K562 (cell line): ENCODE measurements around the gene MUCL1. TPM values are rescaled to one million over a fixed set of nuclear protein-coding genes. Genes with fewer than 3 reads are reported as not detected.

ENCODE experiments used
- ATAC-seq: fragments of 200-7000 bp; cut with Tn5 transposase; 3 replicates; pipeline ENCODE4 v1.9.1; 2020; ENCODE audit warnings: moderate library complexity
- BruUV-seq: library from RNA; stranded (reverse); fragments of 400-500 nt; replicated peaks from 2 replicates; lab custom pipeline; 2021; lab: Mats Ljungman, UMichigan
- CTCF ChIA-PET: fragments of 300-600 bp; formaldehyde crosslinking; extraction: SDS; loops from one replicate; lab custom pipeline; 2021; ENCODE audit warnings: low intra/inter-chr PET ratio; lab: Yijun Ruan, JAX
- POLR2A ChIA-PET: fragments of 300-600, 350-650 bp; sonication (Branson Sonifier 250); formaldehyde crosslinking; extraction: SDS; loops from one replicate; lab custom pipeline; 2021; ENCODE audit warnings: antibody characterized with exemption, inconsistent platforms; lab: Yijun Ruan, JAX
- DNase-seq, 4 experiments: peaks; one replicate each; pipeline versions ENCODE4 v3.0.0 to v3.0.0-alpha.2; 2011 to 2018; ENCODE audit warnings: low spot score in 3 of 4, mixed read lengths in 3 of 4; ENCODE audit errors: extremely low read depth in 1 of 4
- FAIRE-seq: peaks from 2 replicates; lab custom pipeline; 2011; peaks lifted over from hg19 to GRCh38; lab: Jason Lieb, UNC
- H2AFZ ChIP-seq: 2 replicates; pipeline ENCODE4 v1.6.0; 2011; ENCODE audit warnings: low read depth, low read length, control low read depth, inconsistent platforms
- H3K27ac ChIP-seq: fragments of 200-600 bp; 3 replicates; pipeline ENCODE4 v1.8.0; 2011; ENCODE audit warnings: low read depth, mild to moderate bottlenecking, control low read depth, inconsistent platforms, low read length, moderate library complexity, mixed read lengths; ENCODE audit errors: extremely low read depth
- H3K27me3 ChIP-seq, 2 experiments: fragments of 300-600 bp in 1 of 2; 2 replicates in 1 of 2; 3 replicates in 1 of 2; pipeline versions ENCODE4 v1.6.0 to v1.8.0; 2011; ENCODE audit warnings: inconsistent platforms in 2 of 2, low read length in 2 of 2, mild to moderate bottlenecking in 1 of 2, mixed read lengths in 1 of 2, moderate library complexity in 1 of 2; ENCODE audit not compliant: control insufficient read depth in 2 of 2, insufficient read depth in 2 of 2
- H3K36me3 ChIP-seq: fragments of 300-600 bp; 3 replicates; pipeline ENCODE4 v1.8.0; 2011; ENCODE audit warnings: mild to moderate bottlenecking, low read length, inconsistent platforms; ENCODE audit not compliant: control insufficient read depth, insufficient read depth
- H3K4me1 ChIP-seq, 2 experiments: fragments of 200-600 bp in 1 of 2; replicated peaks in 1 of 2; 2 replicates in 1 of 2; 3 replicates in 1 of 2; pipeline versions ENCODE4 v1.5.1 to v1.8.0; 2011; ENCODE audit warnings: inconsistent platforms in 2 of 2, low read length in 2 of 2, mild to moderate bottlenecking in 1 of 2, mixed read lengths in 1 of 2, moderate library complexity in 1 of 2; ENCODE audit not compliant: control insufficient read depth in 2 of 2, insufficient read depth in 2 of 2
- H3K4me2 ChIP-seq: 2 replicates; pipeline ENCODE4 v1.6.1; 2011; ENCODE audit warnings: low read length, control low read depth, inconsistent platforms, mixed read lengths; ENCODE audit not compliant: insufficient read depth
- H3K4me3 ChIP-seq: fragments of 200-600 bp; sonication (generic), shearing (Covaris generic); 2 replicates; pipeline ENCODE4 v1.5.1; 2016; ENCODE audit warnings: control low read depth, inconsistent platforms
- H3K79me2 ChIP-seq: fragments of 200-600 bp; 3 replicates; pipeline ENCODE4 v1.8.0; 2011; ENCODE audit warnings: low read length, inconsistent platforms; ENCODE audit not compliant: control insufficient read depth, insufficient read depth
- H3K9ac ChIP-seq, 2 experiments: 2 replicates each; pipeline versions ENCODE4 v1.6.0 to v1.6.1; 2011; ENCODE audit warnings: low read depth in 2 of 2, low read length in 2 of 2, control low read depth in 1 of 2, inconsistent platforms in 1 of 2, mild to moderate bottlenecking in 1 of 2, mixed read lengths in 1 of 2; ENCODE audit not compliant: insufficient read depth in 1 of 2
- H3K9me1 ChIP-seq: one replicate; pipeline ENCODE4 v1.6.0; 2011; ENCODE audit warnings: inconsistent platforms, mild to moderate bottlenecking, low read length, moderate library complexity; ENCODE audit not compliant: control insufficient read depth, insufficient read depth
- H3K9me3 ChIP-seq: replicated peaks from 2 replicates; pipeline ENCODE4 v1.5.1; 2011; ENCODE audit warnings: low read depth, low read length, inconsistent platforms; ENCODE audit not compliant: control insufficient read depth, insufficient read depth
- H4K20me1 ChIP-seq: replicated peaks from 2 replicates; pipeline ENCODE4 v1.6.1; 2011; ENCODE audit warnings: low read length, inconsistent platforms, mixed read lengths; ENCODE audit not compliant: control insufficient read depth, insufficient read depth
- BHLHE40 ChIP-seq: IDR thresholded peaks from 2 replicates; pipeline ENCODE4 v1.6.1; 2011; ENCODE audit warnings: low read length, improper control_type of control experiment
- ETV5 ChIP-seq: sonication (generic); formaldehyde crosslinking; IDR thresholded peaks from 2 replicates; pipeline ENCODE4 v1.4.0; 2020; ENCODE audit warnings: low read depth, mild to moderate bottlenecking, missing genetic modification reagents
- HDAC8 ChIP-seq: fragments of 450-650 bp; IDR thresholded peaks from 2 replicates; pipeline ENCODE4 v1.6.1; 2016; ENCODE audit warnings: mild to moderate bottlenecking, missing genetic modification characterization, moderate library complexity, missing compliant biosample characterization
- HNRNPUL1 ChIP-seq: fragments of 200-400 bp; formaldehyde crosslinking; IDR thresholded peaks from 2 replicates; pipeline ENCODE4 v1.6.1; 2017; ENCODE audit warnings: low read length
- MTA2 ChIP-seq: fragments of 450-650 bp; IDR thresholded peaks from 2 replicates; pipeline ENCODE4 v1.6.1; 2016; ENCODE audit warnings: low read depth
- MYC ChIP-seq, 2 experiments: fragments of 250-450 bp in 1 of 2; sonication (Bioruptor Pico) in 1 of 2; IDR thresholded peaks; 2 replicates each; pipeline versions ENCODE4 v1.5.1 to v1.6.1; 2012 to 2021; ENCODE audit warnings: low read depth in 2 of 2, borderline replicate concordance in 1 of 2, improper control_type of control experiment in 1 of 2, low read length in 1 of 2, mild to moderate bottlenecking in 1 of 2, moderate library complexity in 1 of 2
- NEUROD1 ChIP-seq: fragments of 150-350 bp; IDR thresholded peaks from 2 replicates; pipeline ENCODE4 v1.6.1; 2014; ENCODE audit warnings: borderline replicate concordance, low read length, low read depth; ENCODE audit not compliant: partially characterized antibody
- POLR2G ChIP-seq: fragments of 200-400 bp; formaldehyde crosslinking; IDR thresholded peaks from 2 replicates; pipeline ENCODE4 v1.6.1; 2017; ENCODE audit warnings: low read depth, mild to moderate bottlenecking, antibody characterized with exemption, low read length, moderate library complexity
- SAFB ChIP-seq: fragments of 200-400 bp; formaldehyde crosslinking; IDR thresholded peaks from 2 replicates; pipeline ENCODE4 v1.6.1; 2017; ENCODE audit warnings: low read depth, low read length, borderline replicate concordance
- SNIP1 ChIP-seq: fragments of 450-650 bp; IDR thresholded peaks from 2 replicates; pipeline ENCODE4 v1.7.1; 2017; ENCODE audit warnings: low read depth, mild to moderate bottlenecking
- SREBF1 ChIP-seq: fragments of 150-350 bp; IDR thresholded peaks from 2 replicates; pipeline ENCODE4 v1.6.1; 2014; ENCODE audit warnings: antibody characterized with exemption, low read depth, low read length, borderline replicate concordance
- THRAP3 ChIP-seq: fragments of 450-650 bp; IDR thresholded peaks from 2 replicates; pipeline ENCODE4 v1.6.1; 2016; ENCODE audit warnings: mild to moderate bottlenecking, inconsistent platforms, borderline replicate concordance
- ZNF217 ChIP-seq: sonication (generic); formaldehyde crosslinking; IDR thresholded peaks from 2 replicates; pipeline ENCODE4 v1.8.0; 2022; ENCODE audit warnings: mild to moderate bottlenecking, missing genetic modification reagents
- ZNF274 ChIP-seq: IDR thresholded peaks from 2 replicates; pipeline ENCODE4 v1.6.1; 2011; ENCODE audit warnings: low read depth, mild to moderate bottlenecking, low read length, moderate library complexity, borderline replicate concordance
- ZNF778 ChIP-seq: fragments of 450-650 bp; formaldehyde crosslinking; IDR thresholded peaks from 2 replicates; pipeline ENCODE4 v1.4.0; 2020; ENCODE audit warnings: mild to moderate bottlenecking, moderate library complexity
- WGBS: fragments of 100-300 bp; shearing (Covaris generic); methylation state at CpG from one replicate; pipeline ENCODE4 v1.1.6; 2016; ENCODE audit warnings: low coverage, mixed read lengths; ENCODE audit not compliant: insufficient coverage; ENCODE audit errors: missing lambda C conversion rate; 5-methylcytosine and 5-hydroxymethylcytosine counted together
- in situ Hi-C: fragments of 300-500 bp; cut with MboI; formaldehyde crosslinking; loops from 4 replicates; pipeline ENCODE4 v1.15.0; 2018; ENCODE audit warnings: inconsistent platforms, mixed read lengths
- intact Hi-C: fragments of 100-400 bp; cut with micrococcal nuclease; formaldehyde crosslinking; loops from 2 replicates; pipeline ENCODE4 v1.14.2; 2022
- polyA plus RNA-seq, 8 experiments: library from polyadenylated mRNA; depleted of rRNA in 4 of 8; stranded (reverse) in 5 of 8; unstranded in 3 of 8; fragments of >200 nt; fragmentation: Nextera tagmentation in 2 of 8; fragmentation: Illumina TruSeq in 1 of 8; extraction: Ambion mirVana in 2 of 8; extraction: Trizol in 1 of 8; gene quantifications; 2 replicates each; pipeline versions ENCODE4 v1.2.1 to v1.2.3, GENCODE V29; 2011 to 2014; ENCODE audit warnings: inconsistent platforms in 1 of 8, missing spikeins in 1 of 8
- total RNA-seq, 7 experiments: library from RNA; depleted of rRNA in 6 of 7; stranded (reverse); fragments of >200 nt in 6 of 7; fragmentation: Illumina TruSeq in 2 of 7; extraction: Trizol in 2 of 7; gene quantifications; 2 replicates each; pipeline versions ENCODE4 v1.2.1 to v1.2.3, GENCODE V29; 2011 to 2021; ENCODE audit warnings: low replicate concordance in 1 of 7
- TF ChIP-seq, protein P1 (sequence below): sonication (generic); formaldehyde crosslinking; IDR thresholded peaks from 2 replicates; pipeline ENCODE4 v1.8.0; 2022; ENCODE audit warnings: mild to moderate bottlenecking, missing genetic modification reagents

MUCL1 gene
- total and polyA plus RNA-seq, 9 of the 15 experiments (the other 6 are each of a cell fraction or from before 2014, with no cell fraction given), result not detected

DNA sequence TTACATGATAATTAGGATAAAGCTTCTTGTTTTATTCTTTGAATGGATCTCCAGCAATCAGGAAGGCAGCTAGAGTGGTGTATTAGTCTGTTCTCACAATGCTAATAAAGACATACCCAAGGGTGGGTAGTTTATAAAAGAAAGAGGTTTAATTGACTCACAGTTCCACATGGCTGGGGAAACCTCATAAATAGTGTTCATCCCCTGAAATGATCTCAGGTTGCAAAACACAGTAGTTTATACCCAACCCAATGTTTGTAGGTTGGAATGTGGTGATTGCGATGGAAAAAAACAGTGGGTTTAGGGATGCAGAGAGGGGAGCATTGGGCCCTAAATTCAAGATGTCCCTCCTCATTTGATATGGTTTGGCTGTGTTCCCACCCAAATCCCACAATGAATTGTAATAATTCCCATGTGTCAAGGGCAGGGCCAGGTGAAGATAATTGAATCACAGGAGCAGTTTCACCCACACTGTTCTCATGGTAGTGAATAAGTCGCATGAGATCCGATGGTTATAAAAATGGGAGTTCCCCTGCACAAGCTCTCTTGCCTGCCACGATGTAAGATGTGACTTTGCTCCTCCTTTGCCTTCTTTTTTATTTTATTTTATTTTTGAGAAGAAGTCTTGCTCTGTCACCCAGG lies 11.5 kb downstream of the MUCL1 start (continued):
- TF ChIP-seq HNRNPUL1 (no peak), BHLHE40 (no peak), THRAP3 (no peak), ETV5 (CRISPR knock-in tag) (no peak), MTA2 (no peak), NEUROD1 (no peak)

DNA sequence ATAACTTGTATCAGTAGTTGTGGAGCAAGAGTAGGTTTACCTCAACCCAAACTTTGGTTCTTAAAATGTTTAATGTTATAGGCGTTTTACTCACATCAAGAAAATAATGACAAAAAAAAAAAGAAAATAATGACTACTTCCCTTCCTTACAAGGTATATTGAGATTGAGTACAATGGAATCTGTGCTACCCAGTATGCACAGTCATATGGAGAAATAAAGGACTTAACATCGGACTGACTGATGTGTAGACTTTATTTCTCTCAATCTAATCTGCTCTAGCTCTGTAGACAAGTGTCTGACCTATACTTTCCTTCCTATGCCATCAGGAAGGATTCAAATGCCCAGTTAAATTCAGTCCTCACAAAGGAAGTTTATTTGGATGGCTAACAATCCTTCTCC lies 14.4 kb downstream of the MUCL1 start:
- Histone ChIP-seq H3K9me3 (no peaks in the 10 kb centered on the region), H3K27ac (no peak overlapping the region), H2AFZ (no peak overlapping the region), H3K9me1 (no peaks in the 10 kb centered on the region), H3K79me2 (no peaks in the 10 kb centered on the region), H3K9ac (no peak overlapping the region), H3K4me3 (no peak overlapping the region), H3K36me3 (no peaks in the 10 kb centered on the region), H3K4me2 (no peak overlapping the region), H4K20me1 (no peaks in the 10 kb centered on the region), H3K4me1 (no peaks in the 10 kb centered on the region), H3K27me3 (no peaks in the 10 kb centered on the region)
- DNase-seq, result no peak
- no peak for FAIRE-seq
- intact Hi-C loops (no loop called here), in situ Hi-C loops (no loop called here)
- POLR2A ChIA-PET, result no interaction called here
- CTCF ChIA-PET, result no interaction called here
- ATAC-seq, result no peak
- WGBS, result 0% methylated on average over 2 of the region's 2 CpGs
- no TSS peak for BruUV-seq
- TF ChIP-seq ZNF217 (no peak), SREBF1 (no peak), HDAC8 (tag) (no peak), POLR2G (no peak), SAFB (no peak), SNIP1 (no peak), MYC (IDR thresholded peaks at IDR 0.05; ENCODE audit: low read depth, low read length) (no peak), MYC (CRISPR knock-in tag; IDR thresholded peaks at IDR 0.05; ENCODE audit: borderline replicate concordance, low read depth) (no peak), ZNF778 (CRISPR knock-in tag) (no peak), ZNF274 (no peak)
- TF ChIP-seq, protein P1, sequence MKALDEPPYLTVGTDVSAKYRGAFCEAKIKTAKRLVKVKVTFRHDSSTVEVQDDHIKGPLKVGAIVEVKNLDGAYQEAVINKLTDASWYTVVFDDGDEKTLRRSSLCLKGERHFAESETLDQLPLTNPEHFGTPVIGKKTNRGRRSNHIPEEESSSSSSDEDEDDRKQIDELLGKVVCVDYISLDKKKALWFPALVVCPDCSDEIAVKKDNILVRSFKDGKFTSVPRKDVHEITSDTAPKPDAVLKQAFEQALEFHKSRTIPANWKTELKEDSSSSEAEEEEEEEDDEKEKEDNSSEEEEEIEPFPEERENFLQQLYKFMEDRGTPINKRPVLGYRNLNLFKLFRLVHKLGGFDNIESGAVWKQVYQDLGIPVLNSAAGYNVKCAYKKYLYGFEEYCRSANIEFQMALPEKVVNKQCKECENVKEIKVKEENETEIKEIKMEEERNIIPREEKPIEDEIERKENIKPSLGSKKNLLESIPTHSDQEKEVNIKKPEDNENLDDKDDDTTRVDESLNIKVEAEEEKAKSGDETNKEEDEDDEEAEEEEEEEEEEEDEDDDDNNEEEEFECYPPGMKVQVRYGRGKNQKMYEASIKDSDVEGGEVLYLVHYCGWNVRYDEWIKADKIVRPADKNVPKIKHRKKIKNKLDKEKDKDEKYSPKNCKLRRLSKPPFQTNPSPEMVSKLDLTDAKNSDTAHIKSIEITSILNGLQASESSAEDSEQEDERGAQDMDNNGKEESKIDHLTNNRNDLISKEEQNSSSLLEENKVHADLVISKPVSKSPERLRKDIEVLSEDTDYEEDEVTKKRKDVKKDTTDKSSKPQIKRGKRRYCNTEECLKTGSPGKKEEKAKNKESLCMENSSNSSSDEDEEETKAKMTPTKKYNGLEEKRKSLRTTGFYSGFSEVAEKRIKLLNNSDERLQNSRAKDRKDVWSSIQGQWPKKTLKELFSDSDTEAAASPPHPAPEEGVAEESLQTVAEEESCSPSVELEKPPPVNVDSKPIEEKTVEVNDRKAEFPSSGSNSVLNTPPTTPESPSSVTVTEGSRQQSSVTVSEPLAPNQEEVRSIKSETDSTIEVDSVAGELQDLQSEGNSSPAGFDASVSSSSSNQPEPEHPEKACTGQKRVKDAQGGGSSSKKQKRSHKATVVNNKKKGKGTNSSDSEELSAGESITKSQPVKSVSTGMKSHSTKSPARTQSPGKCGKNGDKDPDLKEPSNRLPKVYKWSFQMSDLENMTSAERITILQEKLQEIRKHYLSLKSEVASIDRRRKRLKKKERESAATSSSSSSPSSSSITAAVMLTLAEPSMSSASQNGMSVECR (CRISPR knock-in tag), result no peak
